Measurements from ENCODE around the gene MYH11.

- TF ChIP-seq POLR2A (IDR thresholded peaks at IDR 0.05), result no peak
- no peak for TF ChIP-seq CTCF (IDR thresholded peaks at IDR 0.05)
These were observed 203.6 kb downstream of the MYH11 start for GRCh38 chr16:15653227-15653626.

Data from thyroid gland (tissue), 4 donors.